Upper lobe of right lung (tissue), 1 donor: ENCODE results near the gene PRDM5. TPM values are rescaled to one million over a fixed set of nuclear protein-coding genes. Genes with fewer than 3 reads are reported as not detected.

Experiments
- ATAC-seq: fragments of 200-7000 bp; cut with Tn5 transposase; one replicate; pipeline ENCODE4 v1.9.1; 2020; ENCODE audit warnings: mild to moderate bottlenecking, moderate library complexity
- DNase-seq: peaks from one replicate; pipeline ENCODE4 v3.0.0-alpha.2; 2020
- H3K27ac ChIP-seq: fragments of 200-600 bp; one replicate; pipeline ENCODE4 v1.8.0; 2022
- H3K27me3 ChIP-seq: fragments of 200-600 bp; one replicate; pipeline ENCODE4 v1.8.0; 2022; ENCODE audit warnings: mild to moderate bottlenecking
- H3K36me3 ChIP-seq: fragments of 200-600 bp; one replicate; pipeline ENCODE4 v1.8.0; 2022
- H3K4me1 ChIP-seq: fragments of 200-600 bp; one replicate; pipeline ENCODE4 v1.8.0; 2022
- H3K4me3 ChIP-seq: fragments of 200-600 bp; one replicate; pipeline ENCODE4 v1.8.0; 2022; ENCODE audit warnings: mild to moderate bottlenecking
- H3K9me3 ChIP-seq: fragments of 200-600 bp; one replicate; pipeline ENCODE4 v1.8.0; 2022
- intact Hi-C: fragments of 100-400 bp; cut with DNase I; formaldehyde crosslinking; loops from one replicate; pipeline ENCODE4 v1.11.0; 2022
- total RNA-seq: library from RNA; stranded (reverse); fragmentation: NEBNext Ultra II Directional; extraction: Animal tissue kit (Norgen Biotek cat#: 25700); gene quantifications from one replicate; pipeline ENCODE4 v1.2.1, GENCODE V29; 2021
- TF ChIP-seq, protein P1 (sequence below): fragments of 200-600 bp; IDR thresholded peaks from one replicate; pipeline ENCODE4 v1.8.0; 2022; ENCODE audit warnings: antibody characterized with exemption
- donor health status: DM: no; HTN: yes; CAD: no; lungs with severe emphysema.

PRDM5 gene
- total RNA-seq, 1 donor from 2014 or later = 17.0 TPM

DNA sequence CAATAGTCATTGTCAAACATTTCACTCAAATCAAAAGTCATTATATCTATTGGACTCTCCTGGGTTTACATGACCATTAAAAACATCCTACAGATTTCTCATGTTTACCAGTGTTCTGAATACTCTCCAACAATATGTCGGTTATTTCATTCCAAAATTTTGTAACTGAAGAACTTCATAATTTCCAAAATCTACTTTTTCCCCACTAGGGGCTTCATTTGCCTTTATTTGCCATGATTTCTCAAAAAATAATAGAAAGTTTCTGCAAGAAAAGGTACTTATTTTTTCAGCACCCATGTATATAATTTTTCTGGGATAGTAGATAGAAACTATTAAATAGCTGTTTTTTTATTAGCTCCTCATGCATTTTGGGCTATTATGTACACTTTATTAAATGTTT lies 49.0 kb downstream of the PRDM5 start:
- ATAC-seq = no peak
- TF ChIP-seq, protein P1, sequence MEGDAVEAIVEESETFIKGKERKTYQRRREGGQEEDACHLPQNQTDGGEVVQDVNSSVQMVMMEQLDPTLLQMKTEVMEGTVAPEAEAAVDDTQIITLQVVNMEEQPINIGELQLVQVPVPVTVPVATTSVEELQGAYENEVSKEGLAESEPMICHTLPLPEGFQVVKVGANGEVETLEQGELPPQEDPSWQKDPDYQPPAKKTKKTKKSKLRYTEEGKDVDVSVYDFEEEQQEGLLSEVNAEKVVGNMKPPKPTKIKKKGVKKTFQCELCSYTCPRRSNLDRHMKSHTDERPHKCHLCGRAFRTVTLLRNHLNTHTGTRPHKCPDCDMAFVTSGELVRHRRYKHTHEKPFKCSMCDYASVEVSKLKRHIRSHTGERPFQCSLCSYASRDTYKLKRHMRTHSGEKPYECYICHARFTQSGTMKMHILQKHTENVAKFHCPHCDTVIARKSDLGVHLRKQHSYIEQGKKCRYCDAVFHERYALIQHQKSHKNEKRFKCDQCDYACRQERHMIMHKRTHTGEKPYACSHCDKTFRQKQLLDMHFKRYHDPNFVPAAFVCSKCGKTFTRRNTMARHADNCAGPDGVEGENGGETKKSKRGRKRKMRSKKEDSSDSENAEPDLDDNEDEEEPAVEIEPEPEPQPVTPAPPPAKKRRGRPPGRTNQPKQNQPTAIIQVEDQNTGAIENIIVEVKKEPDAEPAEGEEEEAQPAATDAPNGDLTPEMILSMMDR = peak; percentile 6
- no peak for DNase-seq
- Histone ChIP-seq H3K27ac (no peak overlapping the region), H3K4me3 (no peak overlapping the region), H3K4me1 (peaks cover 4% of the 10 kb centered on the region), H3K27me3 (no peaks in the 10 kb centered on the region), H3K9me3 (no peaks in the 10 kb centered on the region), H3K36me3 (no peaks in the 10 kb centered on the region)
- intact Hi-C loops = no loop called here

DNA sequence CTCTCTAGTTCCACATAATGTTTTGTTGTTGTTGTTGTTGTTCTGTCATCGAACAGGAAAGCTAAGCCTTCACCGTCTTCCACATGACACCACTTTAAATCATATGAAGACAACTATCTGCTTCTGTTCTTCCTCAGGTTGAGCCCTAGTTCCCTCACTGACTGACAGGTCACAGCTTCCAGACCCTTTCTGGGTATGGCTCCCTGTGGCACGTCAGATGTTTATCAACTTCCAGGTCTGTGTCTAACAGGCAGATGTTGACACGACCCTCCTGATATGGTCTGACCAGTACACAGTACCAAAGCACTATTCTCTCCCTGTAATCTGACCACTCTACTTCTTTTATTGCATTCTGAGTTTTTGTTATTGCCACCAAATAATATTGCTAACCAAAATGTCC lies 51.4 kb downstream of the PRDM5 start:
- peaks cover 4% of the 10 kb centered on the region for H3K4me1 ChIP-seq
- H3K4me3 ChIP-seq = no peak overlapping the region
- H3K27ac ChIP-seq = no peak overlapping the region
- H3K27me3 ChIP-seq = no peaks in the 10 kb centered on the region
- H3K9me3 ChIP-seq = no peaks in the 10 kb centered on the region
- DNase-seq (no peak), ATAC-seq (no peak)
- no peaks in the 10 kb centered on the region for H3K36me3 ChIP-seq
- TF ChIP-seq, protein P1 = no peak
- intact Hi-C loops = no loop called here

GRCh38 chr4:120870279-120870673 lies 52.2 kb downstream of the PRDM5 start:
- Histone ChIP-seq H3K36me3 (no peaks in the 10 kb centered on the region), H3K4me3 (no peak overlapping the region), H3K27ac (no peak overlapping the region), H3K27me3 (no peaks in the 10 kb centered on the region), H3K4me1 (peaks cover 4% of the 10 kb centered on the region), H3K9me3 (no peaks in the 10 kb centered on the region)
- intact Hi-C loops = no loop called here
- TF ChIP-seq, protein P1 = no peak
- no peak for ATAC-seq
- DNase-seq = no peak

DNA sequence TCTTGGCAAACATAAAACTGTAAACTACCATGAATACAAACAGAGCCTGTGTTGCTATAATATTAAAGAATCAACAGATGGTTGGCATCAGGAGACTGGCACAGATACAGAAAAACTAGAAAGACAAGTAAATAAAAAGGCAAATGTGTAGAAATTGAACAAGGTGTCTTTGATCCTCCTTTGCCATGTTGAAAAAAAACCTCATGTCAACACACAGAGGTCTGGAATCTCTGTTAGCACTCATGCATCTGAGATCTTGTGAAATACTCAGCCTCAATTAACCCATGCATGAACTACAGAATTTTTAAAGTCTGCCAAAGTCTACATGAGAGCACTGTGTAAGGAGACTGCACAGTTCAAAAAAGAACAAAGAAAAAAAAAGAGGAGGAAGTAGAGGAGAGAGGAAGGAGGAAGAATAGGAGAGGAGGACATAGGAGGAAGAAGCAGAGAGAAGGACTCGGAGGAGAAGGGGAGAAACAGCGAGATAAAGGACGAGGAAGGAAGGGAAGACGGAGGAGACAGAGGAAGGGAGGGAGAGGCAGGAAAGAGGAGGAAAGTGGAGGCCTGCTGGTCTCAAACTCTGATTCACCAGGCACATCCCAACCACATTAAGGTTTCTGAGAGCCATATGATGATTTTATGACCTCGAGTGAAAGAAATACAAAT lies 52.8 kb downstream of the PRDM5 start:
- H3K36me3 ChIP-seq = no peaks in the 10 kb centered on the region
- no peak overlapping the region for H3K27ac ChIP-seq
- intact Hi-C loops = no loop called here
- TF ChIP-seq, protein P1 = no peak
- H3K9me3 ChIP-seq = no peaks in the 10 kb centered on the region
- ATAC-seq = peak; percentile 49
- no peaks in the 10 kb centered on the region for H3K27me3 ChIP-seq
- no peak for DNase-seq
- H3K4me1 ChIP-seq = peaks cover 4% of the 10 kb centered on the region
- no peak overlapping the region for H3K4me3 ChIP-seq

- no peaks in the 10 kb centered on the region for H3K9me3 ChIP-seq
- no peaks in the 10 kb centered on the region for H3K36me3 ChIP-seq
- H3K27me3 ChIP-seq = no peaks in the 10 kb centered on the region
- TF ChIP-seq, protein P1 = no peak
- H3K27ac ChIP-seq = no peak overlapping the region
- H3K4me3 ChIP-seq = no peak overlapping the region
- ATAC-seq (no peak), DNase-seq (no peak)
- H3K4me1 ChIP-seq = peaks cover 4% of the 10 kb centered on the region
- intact Hi-C loops = no loop called here
Measured at GRCh38 chr4:120867506-120867905, 55.0 kb downstream of the PRDM5 start.

DNA sequence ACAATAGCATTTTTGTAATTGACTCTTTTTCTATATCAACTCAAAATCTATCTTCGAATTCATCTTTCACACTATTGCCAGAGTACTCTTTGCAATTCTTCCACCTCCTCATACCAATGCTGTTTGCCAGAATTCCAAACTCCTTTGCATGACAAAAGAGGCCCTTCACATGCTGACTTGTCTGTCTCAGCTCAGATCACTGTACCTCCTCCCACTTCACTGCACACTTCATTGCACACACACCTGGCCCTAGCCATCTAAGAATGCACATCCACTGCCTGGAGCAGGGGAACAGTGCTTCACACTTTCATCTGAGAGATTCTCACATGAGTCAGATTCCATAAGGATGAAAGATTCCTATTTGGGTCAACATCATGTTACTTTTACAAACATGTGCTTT lies 56.5 kb downstream of the PRDM5 start:
- DNase-seq (no peak), ATAC-seq (peak; percentile 37)
- Histone ChIP-seq H3K4me3 (no peak overlapping the region), H3K36me3 (no peaks in the 10 kb centered on the region), H3K27ac (no peak overlapping the region), H3K27me3 (no peaks in the 10 kb centered on the region), H3K4me1 (peaks cover 4% of the 10 kb centered on the region), H3K9me3 (no peaks in the 10 kb centered on the region)
- intact Hi-C loops = no loop called here
- TF ChIP-seq, protein P1 = no peak
